ENCODE data around the gene PIGL.
"Not testable (repeated sequence)": the region's sequence is repeated elsewhere in the genome, so short reads cannot be mapped to it uniquely, and the experiment has no call there.

The PIGL gene

GRCh38 chr17:16281351-16281750 is 64.3 kb downstream of the PIGL start:
- DNase-seq, result no peak

DNA sequence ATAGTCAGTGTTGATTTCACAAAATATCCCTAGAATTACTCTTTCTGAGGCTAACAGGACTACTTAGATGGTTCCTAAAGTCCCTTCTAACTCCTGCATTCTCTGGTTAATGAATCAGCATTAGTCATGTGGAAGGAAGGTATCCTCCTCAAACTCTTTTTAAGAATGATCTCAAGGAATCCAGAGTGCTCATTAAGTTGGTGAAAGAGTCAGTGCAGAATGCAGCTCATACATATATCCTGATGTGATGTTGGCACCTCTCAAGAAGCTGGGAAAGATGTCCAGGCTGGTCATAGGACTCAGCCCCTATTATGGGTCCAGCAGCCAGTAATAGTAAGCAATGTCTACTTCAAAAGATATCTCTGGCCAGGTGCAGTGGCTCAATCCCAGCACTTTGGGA is 65.5 kb downstream of the PIGL start:
- no peak for DNase-seq

DNA sequence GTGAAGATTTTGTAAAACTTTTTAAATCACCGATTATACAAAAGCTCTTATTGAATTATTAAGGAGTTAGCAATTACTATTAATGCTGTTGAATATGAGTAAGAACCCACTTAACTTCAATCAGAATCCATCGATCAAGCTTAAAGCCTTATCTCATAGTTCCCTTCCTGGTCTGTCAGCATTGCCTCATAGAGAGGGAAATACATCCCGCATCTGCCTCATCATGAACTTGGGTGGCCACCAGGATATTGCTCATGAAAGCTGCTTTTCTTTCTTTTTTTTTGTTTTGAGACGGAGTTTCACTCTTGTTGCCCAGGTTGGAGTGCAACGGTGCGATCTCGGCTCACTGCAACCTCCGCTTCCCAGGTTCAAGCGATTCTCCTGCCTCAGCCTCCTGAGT is 66.7 kb downstream of the PIGL start:
- DNase-seq, result no peak

- no peak for DNase-seq
These were observed 68.6 kb downstream of the PIGL start for GRCh38 chr17:16285646-16286008.

- peak; percentile 55 for DNase-seq
These were observed 69.3 kb downstream of the PIGL start for GRCh38 chr17:16286009-16286946.

GRCh38 chr17:16286947-16287562 is 70.0 kb downstream of the PIGL start:
- DNase-seq, result no peak

DNA sequence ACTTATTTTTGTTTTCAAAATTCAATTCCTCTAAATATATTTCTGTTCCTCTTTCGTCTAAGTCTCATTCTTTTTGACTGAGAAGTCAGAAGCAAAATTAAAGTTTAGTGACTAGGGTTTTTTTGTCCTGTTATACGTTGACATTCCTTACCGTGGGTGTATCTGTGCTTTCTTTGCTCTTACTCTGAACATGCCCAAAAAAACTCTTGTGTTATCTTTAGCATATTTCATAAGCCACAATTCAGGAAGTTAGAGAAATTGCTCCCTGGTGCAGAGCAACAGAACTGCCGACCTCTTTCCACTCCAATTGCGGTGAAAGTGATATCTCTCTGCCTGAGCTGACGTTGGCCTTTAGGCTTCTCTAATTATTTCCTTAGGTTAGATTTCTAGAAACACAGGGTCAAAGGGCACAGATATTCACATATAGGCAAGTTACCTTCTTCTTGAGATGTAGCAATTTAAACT is 70.6 kb downstream of the PIGL start:
- DNase-seq, result no peak

DNA sequence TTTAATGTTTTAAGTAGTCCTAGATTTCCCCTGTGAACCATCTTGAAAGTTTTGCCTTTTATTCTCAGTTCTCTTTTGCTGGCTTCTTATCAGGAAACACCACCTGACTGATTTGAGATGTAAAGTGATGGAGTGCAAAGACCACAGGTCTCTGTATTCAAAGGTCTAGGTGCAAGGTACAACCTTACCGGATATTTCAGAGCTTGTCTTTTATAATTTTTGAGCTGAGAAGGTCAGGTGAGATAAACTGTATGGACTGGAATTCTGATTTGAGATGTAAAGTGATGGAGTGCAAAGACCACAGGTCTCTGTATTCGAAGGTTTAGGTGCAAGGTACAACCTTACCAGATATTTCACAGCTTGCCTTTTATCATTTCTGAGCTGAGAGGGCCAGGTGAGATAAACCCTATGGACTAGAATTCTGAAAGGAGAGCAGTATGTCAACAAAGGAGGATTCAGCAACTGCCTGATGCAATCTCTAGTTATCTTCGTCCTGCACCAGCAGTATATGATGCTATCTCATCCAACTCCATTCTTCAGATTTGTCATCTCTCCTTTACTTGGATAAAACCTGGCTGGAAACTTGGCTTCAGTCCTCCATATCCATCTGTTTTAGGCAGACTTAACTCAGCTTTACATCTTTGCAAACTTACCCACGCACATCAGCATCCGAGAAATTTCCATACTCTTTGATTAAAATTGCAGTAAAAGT is 72.0 kb downstream of the PIGL start:
- DNase-seq, result no peak

GRCh38 chr17:16293931-16294330 is 76.9 kb downstream of the PIGL start:
- no peak for DNase-seq

DNA sequence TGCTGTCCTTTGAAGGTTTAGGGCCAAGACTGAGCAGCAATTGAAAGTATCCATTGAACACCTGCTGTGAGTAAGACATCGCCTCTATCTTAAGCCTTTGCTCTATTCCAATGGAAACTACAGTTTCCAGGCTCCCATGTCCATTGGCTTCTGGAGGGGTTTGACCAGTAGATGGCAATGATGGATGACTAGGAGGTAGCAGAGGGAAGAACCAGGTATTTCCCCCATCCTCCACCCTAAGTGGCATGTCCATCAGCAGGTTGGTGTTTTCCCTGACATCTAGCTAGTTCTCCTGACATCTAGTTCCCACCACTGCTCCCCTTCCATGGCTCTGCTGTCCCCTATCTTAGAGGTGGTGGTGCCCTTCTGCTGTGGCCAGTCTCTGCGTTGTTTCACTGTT is 77.5 kb downstream of the PIGL start:
- DNase-seq, result no peak

DNA sequence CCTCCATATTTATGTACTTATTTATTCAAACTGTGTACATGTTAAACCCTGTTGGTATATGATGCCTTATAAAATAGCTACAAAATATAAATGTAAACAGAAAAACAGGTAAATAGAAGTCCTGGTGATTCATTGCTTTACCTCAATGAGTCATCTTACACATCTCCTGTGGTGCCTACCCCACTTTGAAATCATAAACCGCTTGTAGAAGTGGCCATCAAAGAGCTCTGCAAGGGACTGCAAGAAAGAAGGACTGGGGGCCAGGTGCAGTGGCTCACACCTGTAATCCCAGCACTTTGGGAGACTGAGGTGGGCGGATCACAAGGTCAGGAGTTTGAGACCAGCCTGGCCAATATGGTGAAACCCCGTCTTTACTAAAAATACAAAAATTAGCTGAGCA is 79.1 kb downstream of the PIGL start:
- not testable (repeated sequence) for DNase-seq

DNA sequence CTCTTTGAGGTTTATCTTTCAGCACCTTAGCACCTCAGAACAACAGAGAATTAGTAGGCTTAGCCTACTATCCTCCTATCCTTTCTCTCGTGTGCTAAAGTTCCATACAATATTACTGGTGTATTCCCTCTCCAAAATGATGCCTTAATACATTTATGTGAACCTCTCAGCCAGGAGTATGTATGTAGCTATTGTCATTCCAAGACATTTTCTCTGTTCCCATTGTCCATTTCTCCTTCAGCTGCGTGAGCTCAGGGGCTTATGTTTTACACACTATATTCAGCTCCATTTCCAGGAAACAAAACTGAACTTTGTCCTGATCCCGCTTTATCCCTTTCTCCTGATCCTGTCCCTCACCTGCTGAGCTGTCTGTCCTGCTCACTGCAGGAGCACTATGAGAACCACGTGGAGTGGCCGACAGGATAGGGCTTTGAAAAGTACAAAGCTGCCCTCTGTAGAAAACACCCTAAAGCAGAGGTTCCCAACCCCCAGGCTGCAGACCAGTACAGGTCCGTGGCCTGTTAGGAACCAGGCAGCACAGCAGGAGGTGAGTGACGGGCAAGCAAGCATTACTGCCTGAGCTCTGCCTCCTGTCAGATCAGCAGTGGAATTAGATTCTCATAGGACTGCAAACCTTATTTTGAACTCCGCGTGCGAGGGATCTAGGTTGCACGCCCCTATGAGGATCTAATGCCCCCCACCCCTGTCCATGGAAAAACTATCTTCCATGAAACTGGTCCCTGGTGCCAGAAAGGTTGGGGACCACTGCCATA is 80.5 kb downstream of the PIGL start:
- no peak for DNase-seq

- DNase-seq, result no peak
These were observed 81.2 kb downstream of the PIGL start for GRCh38 chr17:16298140-16298662.

GRCh38 chr17:16300554-16300953 is 83.5 kb downstream of the PIGL start:
- no peak for DNase-seq

DNA sequence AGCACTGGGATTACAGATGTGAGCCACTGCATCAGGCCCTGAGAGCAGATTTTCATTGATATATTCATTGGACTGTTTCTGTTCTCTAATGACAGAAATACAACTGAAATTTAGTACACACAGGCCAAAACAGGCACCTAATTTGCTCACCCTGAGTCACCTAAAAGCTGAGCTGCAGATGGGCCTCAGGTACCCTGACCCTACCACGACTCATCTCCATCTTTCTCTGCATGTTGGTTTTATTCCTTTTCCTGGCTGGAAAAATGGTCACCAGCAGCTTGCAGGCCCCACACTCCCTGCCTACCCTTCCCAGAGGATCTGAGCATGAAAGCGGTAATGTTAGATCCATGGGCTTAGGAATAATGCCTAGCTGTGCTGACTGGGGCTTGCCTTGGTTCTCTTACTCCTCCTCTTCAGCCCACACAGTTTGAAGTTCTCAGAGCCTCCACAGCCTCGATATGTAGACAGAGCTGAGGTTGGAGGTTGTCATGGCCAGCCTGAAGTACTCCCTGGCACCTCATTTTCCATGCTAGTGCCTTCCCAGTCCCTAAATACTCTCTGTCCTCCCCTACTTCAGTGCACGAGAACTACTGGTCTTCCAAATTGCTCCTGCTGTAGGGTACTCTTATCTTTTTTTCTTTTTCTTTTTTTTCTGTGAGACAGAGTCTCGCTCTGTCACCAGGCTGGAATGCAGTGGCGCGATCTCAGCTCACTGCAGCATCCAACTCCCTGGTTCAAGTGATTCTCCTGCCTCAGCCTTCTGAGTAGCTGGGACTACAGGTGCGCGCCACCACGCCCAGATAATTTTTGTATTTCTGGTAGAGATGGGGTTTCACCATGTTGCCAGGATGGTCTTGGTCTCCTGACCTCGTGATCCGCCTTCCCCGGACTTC is 85.2 kb downstream of the PIGL start:
- DNase-seq, result no peak

DNA sequence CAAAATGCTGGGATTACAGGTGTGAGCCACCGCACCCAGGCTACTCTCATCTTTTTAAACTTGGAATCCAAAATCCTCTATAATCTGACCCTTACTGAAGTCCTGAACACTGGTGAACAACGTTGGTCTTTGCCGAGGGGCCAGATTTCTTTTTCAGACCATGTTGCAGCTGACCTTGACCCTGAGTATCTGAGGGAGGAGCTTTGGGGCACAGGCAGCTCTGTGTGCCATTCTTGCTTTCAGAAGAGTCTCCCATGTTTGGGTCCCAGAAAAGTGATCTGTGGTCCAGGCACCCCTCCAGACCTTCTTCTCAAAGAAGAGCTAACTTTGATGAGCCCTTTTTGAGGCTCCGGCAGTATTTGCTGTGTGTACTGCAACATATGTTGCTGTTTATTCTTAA is 85.8 kb downstream of the PIGL start:
- DNase-seq, result no peak

DNA sequence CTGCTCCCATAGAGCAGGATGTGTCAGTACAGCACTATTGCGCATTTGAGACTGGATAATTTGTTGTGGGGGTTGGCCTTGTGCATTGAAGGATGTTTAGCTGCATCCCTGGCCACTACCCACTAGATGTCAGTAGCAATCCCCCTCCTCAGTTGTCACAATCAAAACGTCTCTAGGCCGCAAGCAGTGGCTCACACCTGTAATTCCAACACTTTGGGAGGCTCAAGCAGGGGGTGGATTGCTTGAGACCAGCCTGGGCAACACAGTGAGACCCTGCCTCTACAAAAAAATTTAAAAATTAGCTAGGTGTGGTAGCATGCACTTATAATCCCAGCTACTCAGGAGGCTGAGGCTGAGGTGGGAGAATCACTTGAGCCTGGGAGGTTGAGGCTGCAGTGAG is 87.8 kb downstream of the PIGL start:
- no peak for DNase-seq

DNA sequence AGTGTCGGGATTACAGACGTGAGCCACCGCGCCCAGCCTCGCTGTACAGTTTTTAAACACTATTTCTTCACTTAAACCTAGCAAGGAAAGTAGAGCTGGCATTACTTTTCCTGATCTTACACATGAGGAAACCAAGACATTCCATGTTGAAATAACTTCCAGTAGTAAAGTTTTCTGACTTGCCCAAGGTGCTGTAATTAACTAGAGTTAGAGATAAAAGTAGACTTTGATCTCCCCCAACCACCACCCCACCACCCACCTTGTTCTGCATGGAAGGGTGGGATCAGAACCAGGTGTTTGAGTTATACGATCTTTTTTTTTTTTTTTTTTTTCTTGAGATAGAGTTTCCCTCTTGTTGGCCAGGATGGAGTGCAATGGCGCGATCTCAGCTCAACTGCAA is 89.2 kb downstream of the PIGL start:
- DNase-seq, result no peak

DNA sequence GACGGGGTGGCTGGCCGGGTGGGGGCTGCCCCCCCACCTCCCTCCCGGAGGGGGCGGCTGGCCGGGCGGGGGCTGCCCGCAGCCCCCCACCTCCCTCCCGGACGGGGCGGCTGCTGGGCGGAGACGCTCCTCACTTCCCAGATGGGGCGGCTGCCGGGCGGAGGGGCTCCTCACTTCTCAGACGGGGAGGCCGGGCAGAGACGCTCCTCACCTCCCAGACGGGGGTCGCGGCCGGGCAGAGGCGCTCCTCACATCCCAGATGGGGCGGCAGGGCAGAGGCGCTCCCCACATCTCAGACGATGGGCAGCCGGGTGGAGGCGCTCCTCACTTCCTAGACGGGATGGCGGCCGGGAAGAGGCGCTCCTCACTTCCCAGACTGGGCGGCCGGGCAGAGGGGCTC is 95.1 kb downstream of the PIGL start:
- DNase-seq, result not testable (repeated sequence)

DNA sequence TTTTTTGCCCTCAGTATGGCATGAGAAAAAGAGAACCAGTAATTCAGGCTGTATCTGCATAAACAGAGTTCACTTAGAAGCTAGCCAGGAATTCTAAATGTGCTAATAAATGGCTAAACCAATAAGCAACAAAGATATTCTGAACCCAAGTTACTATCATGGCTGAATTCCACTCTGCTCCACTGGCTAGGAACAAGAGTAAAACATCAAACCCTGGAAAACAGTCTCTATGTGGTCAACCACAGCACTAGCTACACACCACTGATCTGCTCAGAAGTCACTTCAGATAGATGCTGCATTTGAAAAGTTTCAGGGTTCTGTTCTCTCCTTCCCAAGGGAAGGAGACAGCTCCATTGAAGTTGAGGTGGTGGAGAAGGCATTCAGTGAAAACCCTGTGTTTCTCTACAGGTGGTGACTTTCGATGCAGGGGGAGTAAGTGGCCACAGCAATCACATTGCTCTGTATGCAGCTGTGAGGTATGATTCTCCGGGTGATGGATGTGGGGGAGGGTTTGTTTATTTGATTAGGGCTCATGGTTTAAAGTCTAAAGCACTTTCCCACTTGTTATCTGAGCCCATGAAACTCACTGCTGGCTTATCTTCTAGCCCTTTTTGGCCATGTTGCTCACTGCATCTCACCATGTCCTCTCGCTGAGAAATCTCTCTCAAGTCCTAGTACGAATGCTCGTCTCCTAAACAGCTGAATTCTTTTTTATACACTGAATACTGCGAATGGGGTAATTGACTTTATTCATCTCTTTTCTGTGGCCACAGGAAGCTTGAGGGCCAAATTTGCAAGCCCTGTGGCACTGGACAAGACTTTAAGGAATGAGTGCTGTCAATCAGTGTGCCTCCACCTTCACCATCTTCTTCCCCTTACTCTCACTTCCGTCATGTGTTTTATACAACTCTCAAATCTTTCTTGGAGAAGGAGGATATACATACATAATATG is 96.4 kb downstream of the PIGL start:
- DNase-seq, result no peak

Measured in activated T-cell treated with anti-CD3 and anti-CD28 coated beads for 4 hours (primary cell).